Measurements from ENCODE around the gene G0S2. TPM values are rescaled to one million over a fixed set of nuclear protein-coding genes. Genes with fewer than 3 reads are reported as not detected.

Gene G0S2
- total and polyA plus RNA-seq, 2 experiments from 2014 or later = 3.2 to 8.2 TPM

DNA sequence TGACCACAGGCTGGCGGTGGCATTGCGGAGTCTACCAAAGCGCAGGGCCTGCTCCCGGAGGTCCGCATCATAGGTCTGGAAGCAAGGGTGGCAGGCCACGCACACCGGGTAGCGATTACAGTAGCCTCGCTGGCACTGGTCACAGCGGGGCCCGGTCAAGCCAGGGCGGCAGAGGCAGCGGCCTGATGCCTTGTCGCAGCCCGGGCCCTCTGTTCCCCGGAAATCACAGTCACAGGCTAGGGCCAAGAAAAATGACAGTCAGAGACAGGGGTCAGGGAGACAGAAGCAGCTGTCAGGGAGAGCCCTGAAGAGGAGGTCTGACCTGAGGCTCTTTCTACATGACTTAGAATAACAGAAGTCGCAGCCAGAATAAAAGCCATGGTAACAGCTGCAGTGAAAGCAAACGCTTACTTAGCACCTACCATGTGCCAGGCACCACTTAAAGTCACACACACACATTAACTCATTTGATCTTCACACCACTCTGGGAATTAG is 49.4 kb upstream of the G0S2 start:
- no peaks in the 10 kb centered on the region; the same call in 2 of the 3 replicates for H3K36me3 Mint-ChIP-seq (ENCODE audit: low read depth)
- Histone ChIP-seq H3K36me3 (ENCODE audit: insufficient read depth) (no peaks in the 10 kb centered on the region), H2AFZ (0 out of 2 replicates have a peak overlapping the region, but pooled peaks have one; percentile 10), H3K27ac (ENCODE audit: low read depth) (no peak overlapping the region), H3K79me2 (replicated peaks; ENCODE audit: insufficient read depth) (no peaks in the 10 kb centered on the region), H3K4me2 (no peak overlapping the region), H3K27me3 (ENCODE audit: insufficient read depth) (no peaks in the 10 kb centered on the region), H3K9me2 (ENCODE audit: insufficient read depth) (no peaks in the 10 kb centered on the region), H3K4me1 (ENCODE audit: insufficient read depth) (peaks cover 12% of the 10 kb centered on the region), H3F3A (replicated peaks; ENCODE audit: low read depth) (no peaks in the 10 kb centered on the region), H4K20me1 (replicated peaks; ENCODE audit: insufficient read depth) (no peaks in the 10 kb centered on the region), H3K4me3 (no peak overlapping the region)
- DNase-seq (ENCODE audit: low spot score) = no peak
- peaks cover 8% of the 10 kb centered on the region for H3K27me3 Mint-ChIP-seq (ENCODE audit: insufficient read depth, low read depth, poor library complexity)
- ATAC-seq = no peak
- no peaks in the 10 kb centered on the region; the same call in 2 of the 3 replicates for H3K9me3 Mint-ChIP-seq
- peaks cover 28% of the 10 kb centered on the region for H3K4me1 Mint-ChIP-seq
- no peak overlapping the region for H3K27ac Mint-ChIP-seq
- no peak overlapping the region for H3K4me3 Mint-ChIP-seq
- TF ChIP-seq STAT1 (IDR thresholded peaks at IDR 0.05; ENCODE audit: unreplicated experiment) (no peak), NANOG (IDR thresholded peaks at IDR 0.05; ENCODE audit: borderline replicate concordance) (no peak), ZNF331 (CRISPR knock-in tag; IDR thresholded peaks at IDR 0.05; ENCODE audit: low read depth) (no peak), ZNF114 (CRISPR knock-in tag; IDR thresholded peaks at IDR 0.05) (no peak), EZH2phosphoT487 (IDR thresholded peaks at IDR 0.05; ENCODE audit: unreplicated experiment) (no peak), JUNB (IDR thresholded peaks at IDR 0.05; ENCODE audit: unreplicated experiment) (no peak), EZH2 (IDR thresholded peaks at IDR 0.05; ENCODE audit: low read depth, unreplicated experiment) (no peak)
- TF ChIP-seq, protein P1, sequence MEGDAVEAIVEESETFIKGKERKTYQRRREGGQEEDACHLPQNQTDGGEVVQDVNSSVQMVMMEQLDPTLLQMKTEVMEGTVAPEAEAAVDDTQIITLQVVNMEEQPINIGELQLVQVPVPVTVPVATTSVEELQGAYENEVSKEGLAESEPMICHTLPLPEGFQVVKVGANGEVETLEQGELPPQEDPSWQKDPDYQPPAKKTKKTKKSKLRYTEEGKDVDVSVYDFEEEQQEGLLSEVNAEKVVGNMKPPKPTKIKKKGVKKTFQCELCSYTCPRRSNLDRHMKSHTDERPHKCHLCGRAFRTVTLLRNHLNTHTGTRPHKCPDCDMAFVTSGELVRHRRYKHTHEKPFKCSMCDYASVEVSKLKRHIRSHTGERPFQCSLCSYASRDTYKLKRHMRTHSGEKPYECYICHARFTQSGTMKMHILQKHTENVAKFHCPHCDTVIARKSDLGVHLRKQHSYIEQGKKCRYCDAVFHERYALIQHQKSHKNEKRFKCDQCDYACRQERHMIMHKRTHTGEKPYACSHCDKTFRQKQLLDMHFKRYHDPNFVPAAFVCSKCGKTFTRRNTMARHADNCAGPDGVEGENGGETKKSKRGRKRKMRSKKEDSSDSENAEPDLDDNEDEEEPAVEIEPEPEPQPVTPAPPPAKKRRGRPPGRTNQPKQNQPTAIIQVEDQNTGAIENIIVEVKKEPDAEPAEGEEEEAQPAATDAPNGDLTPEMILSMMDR (conservative IDR thresholded peaks at IDR 0.05; ENCODE audit: low read depth in 2 of 2) = no peak
- TF ChIP-seq, protein P2, sequence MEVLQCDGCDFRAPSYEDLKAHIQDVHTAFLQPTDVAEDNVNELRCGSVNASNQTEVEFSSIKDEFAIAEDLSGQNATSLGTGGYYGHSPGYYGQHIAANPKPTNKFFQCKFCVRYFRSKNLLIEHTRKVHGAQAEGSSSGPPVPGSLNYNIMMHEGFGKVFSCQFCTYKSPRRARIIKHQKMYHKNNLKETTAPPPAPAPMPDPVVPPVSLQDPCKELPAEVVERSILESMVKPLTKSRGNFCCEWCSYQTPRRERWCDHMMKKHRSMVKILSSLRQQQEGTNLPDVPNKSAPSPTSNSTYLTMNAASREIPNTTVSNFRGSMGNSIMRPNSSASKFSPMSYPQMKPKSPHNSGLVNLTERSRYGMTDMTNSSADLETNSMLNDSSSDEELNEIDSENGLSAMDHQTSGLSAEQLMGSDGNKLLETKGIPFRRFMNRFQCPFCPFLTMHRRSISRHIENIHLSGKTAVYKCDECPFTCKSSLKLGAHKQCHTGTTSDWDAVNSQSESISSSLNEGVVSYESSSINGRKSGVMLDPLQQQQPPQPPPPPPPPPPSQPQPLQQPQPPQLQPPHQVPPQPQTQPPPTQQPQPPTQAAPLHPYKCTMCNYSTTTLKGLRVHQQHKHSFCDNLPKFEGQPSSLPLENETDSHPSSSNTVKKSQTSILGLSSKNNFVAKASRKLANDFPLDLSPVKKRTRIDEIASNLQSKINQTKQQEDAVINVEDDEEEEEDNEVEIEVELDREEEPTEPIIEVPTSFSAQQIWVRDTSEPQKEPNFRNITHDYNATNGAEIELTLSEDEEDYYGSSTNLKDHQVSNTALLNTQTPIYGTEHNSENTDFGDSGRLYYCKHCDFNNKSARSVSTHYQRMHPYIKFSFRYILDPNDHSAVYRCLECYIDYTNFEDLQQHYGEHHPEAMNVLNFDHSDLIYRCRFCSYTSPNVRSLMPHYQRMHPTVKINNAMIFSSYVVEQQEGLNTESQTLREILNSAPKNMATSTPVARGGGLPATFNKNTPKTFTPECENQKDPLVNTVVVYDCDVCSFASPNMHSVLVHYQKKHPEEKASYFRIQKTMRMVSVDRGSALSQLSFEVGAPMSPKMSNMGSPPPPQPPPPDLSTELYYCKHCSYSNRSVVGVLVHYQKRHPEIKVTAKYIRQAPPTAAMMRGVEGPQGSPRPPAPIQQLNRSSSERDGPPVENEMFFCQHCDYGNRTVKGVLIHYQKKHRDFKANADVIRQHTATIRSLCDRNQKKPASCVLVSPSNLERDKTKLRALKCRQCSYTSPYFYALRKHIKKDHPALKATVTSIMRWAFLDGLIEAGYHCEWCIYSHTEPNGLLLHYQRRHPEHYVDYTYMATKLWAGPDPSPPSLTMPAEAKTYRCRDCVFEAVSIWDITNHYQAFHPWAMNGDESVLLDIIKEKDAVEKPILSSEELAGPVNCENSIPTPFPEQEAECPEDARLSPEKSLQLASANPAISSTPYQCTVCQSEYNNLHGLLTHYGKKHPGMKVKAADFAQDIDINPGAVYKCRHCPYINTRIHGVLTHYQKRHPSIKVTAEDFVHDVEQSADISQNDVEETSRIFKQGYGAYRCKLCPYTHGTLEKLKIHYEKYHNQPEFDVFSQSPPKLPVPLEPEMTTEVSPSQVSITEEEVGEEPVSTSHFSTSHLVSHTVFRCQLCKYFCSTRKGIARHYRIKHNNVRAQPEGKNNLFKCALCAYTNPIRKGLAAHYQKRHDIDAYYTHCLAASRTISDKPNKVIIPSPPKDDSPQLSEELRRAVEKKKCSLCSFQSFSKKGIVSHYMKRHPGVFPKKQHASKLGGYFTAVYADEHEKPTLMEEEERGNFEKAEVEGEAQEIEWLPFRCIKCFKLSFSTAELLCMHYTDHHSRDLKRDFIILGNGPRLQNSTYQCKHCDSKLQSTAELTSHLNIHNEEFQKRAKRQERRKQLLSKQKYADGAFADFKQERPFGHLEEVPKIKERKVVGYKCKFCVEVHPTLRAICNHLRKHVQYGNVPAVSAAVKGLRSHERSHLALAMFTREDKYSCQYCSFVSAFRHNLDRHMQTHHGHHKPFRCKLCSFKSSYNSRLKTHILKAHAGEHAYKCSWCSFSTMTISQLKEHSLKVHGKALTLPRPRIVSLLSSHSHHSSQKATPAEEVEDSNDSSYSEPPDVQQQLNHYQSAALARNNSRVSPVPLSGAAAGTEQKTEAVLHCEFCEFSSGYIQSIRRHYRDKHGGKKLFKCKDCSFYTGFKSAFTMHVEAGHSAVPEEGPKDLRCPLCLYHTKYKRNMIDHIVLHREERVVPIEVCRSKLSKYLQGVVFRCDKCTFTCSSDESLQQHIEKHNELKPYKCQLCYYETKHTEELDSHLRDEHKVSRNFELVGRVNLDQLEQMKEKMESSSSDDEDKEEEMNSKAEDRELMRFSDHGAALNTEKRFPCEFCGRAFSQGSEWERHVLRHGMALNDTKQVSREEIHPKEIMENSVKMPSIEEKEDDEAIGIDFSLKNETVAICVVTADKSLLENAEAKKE (CRISPR knock-in tag; IDR thresholded peaks at IDR 0.05) = no peak
- TF ChIP-seq, protein P3, sequence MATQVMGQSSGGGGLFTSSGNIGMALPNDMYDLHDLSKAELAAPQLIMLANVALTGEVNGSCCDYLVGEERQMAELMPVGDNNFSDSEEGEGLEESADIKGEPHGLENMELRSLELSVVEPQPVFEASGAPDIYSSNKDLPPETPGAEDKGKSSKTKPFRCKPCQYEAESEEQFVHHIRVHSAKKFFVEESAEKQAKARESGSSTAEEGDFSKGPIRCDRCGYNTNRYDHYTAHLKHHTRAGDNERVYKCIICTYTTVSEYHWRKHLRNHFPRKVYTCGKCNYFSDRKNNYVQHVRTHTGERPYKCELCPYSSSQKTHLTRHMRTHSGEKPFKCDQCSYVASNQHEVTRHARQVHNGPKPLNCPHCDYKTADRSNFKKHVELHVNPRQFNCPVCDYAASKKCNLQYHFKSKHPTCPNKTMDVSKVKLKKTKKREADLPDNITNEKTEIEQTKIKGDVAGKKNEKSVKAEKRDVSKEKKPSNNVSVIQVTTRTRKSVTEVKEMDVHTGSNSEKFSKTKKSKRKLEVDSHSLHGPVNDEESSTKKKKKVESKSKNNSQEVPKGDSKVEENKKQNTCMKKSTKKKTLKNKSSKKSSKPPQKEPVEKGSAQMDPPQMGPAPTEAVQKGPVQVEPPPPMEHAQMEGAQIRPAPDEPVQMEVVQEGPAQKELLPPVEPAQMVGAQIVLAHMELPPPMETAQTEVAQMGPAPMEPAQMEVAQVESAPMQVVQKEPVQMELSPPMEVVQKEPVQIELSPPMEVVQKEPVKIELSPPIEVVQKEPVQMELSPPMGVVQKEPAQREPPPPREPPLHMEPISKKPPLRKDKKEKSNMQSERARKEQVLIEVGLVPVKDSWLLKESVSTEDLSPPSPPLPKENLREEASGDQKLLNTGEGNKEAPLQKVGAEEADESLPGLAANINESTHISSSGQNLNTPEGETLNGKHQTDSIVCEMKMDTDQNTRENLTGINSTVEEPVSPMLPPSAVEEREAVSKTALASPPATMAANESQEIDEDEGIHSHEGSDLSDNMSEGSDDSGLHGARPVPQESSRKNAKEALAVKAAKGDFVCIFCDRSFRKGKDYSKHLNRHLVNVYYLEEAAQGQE (IDR thresholded peaks at IDR 0.05; ENCODE audit: unreplicated experiment) = no peak
- TF ChIP-seq, protein P4, sequence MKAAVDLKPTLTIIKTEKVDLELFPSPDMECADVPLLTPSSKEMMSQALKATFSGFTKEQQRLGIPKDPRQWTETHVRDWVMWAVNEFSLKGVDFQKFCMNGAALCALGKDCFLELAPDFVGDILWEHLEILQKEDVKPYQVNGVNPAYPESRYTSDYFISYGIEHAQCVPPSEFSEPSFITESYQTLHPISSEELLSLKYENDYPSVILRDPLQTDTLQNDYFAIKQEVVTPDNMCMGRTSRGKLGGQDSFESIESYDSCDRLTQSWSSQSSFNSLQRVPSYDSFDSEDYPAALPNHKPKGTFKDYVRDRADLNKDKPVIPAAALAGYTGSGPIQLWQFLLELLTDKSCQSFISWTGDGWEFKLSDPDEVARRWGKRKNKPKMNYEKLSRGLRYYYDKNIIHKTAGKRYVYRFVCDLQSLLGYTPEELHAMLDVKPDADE (IDR thresholded peaks at IDR 0.05) = no peak
